T1000 (cell line): ENCODE measurements around the gene NUP50.

ENCODE experiments used
- DNase-seq: peaks from one replicate; lab custom pipeline; 2025; ENCODE audit warnings: mixed read lengths; lab: John Stamatoyannopoulos, UW

NUP50 gene

DNA sequence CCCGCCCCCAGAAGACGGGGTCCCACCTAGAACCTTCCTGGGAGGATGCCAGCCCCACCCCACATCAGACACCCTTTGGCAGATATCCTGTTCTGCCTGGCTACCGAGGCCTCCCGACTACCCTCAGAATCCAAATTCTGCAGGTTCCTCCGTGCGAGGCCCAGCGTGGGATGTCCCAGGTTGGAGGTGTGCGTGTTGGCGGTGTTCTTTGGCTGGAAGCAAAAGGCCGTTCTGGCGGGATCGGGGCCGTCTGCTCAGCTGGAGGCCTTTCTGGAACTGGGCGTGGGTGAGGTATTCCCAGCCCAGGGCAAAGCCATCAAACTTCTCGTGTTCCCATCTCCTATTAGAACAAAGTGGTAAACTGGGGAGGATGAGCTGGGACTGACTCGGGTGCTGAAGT, 32.6 kb downstream of the NUP50 start:
- no peak for DNase-seq

DNA sequence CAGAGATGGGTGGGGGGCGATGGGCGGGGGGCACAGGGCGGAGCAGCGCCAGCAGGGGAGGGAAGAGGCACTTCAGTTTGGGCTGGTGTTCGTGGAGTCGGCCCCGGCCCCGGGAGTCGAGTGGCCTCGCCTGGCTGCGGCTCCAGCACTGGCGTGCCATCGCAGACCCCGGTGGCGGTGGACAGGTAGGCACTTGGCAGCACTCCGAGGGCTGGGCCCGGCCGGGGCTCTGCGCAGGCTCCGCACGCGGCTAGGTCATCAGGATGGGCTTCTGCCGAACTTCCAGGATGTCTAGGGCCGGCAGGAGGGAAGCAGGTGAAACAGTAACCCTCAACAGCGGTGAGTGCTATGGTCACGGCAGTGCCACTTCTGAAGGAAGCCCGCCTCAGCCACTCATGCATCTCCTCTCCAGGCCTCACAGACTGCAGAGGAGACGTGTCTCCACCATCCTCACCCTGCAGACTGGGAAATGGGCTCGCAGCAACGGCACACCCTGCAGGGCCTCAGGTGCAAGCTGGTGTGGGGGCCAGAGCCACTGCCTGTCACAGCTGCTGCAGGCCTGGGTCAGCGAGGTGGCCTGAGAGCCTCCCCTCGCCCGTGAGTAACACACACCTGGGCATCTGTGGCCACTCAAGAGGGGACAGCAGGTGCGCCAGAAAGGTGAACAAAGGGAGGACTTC, 33.3 kb downstream of the NUP50 start:
- no peak for DNase-seq

- no peak for DNase-seq
Observed at GRCh38 chr22:45197606-45198462, 34.1 kb downstream of the NUP50 start.

- DNase-seq, result no peak
Observed at GRCh38 chr22:45198463-45198795, 34.7 kb downstream of the NUP50 start.

DNA sequence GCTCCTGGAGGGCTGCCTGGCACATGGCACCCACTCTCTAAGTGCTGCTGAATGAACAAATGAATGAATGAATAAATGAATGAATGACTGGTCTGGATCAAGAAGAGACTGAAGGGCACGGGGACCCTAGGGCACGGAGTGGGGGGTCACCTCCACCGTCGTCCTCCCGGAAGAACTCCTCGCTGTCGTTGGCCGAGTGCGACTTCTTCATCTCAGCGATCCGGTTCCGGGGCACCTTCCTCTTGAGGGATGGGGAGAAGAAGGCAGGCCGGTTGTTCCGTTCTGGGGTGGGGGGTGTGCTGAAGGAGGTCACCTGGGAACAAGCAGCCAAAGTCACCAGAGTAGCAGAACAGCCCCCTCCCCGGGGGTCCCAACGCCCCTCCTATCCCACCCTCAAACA, 36.0 kb downstream of the NUP50 start:
- DNase-seq, result no peak

- no peak for DNase-seq
Observed at GRCh38 chr22:45200230-45200629, 36.5 kb downstream of the NUP50 start.

DNA sequence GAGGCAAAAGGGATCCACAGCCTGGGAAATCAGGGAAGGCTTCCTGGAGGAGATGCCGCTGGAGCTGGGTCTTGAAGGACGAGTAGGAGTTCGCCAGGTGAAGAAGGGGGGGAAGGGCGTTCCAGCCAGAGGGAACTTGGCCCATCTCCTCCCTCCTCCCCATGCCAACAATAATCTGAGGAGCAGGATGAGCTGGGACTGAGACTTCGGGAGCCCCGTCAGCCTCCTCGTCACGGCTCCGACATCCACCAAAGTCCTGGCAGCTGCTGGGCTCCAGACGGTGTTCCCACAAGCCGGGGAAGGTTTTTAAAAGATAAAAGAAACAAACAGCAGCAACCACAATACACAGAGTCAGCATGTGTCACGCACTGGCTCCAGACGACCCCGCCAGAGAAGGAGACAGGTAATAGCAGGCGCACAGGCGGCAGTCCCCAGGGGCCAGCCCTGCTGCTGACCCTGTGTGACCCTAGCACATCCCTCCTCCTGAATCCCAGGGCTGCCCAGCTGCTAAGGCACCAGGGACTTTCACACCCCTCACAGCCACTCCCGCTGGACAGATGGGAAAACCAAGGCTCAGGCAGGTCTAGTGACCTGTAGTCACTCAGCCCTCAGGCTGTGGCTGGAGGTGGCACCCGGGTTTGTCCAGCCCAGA, 37.3 kb downstream of the NUP50 start:
- peak; percentile 37 for DNase-seq

DNA sequence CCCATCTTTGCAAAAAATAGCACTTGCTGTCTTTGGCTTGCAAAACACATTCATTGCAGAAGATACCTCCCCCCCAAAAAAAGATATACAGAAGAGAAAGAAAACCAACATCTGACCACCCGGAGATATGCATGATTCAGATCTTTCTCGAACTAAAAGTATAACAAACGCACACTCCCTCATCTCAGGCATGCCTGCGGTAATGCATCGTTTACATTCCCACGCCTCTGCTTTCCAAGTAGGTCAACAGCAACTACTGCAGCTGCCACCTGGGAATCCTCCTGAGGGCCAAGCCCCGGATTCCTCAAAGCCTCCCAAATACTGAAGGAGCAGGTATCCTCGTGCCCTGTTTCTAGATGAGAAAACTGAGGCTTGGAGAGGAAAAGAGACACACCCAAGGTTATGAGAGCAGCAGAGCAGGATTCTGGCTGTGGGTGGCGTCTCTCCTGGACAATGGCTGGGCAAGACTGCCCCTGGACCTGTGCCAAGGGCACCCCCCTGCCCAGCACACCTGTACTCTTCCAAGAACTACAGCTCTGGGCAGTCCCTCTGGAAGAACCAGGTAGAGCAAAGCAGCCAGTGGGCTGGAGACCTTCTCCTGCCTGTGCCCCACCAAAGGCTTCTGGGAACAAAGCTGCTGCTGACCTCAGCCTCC, 38.1 kb downstream of the NUP50 start:
- DNase-seq, result no peak

DNA sequence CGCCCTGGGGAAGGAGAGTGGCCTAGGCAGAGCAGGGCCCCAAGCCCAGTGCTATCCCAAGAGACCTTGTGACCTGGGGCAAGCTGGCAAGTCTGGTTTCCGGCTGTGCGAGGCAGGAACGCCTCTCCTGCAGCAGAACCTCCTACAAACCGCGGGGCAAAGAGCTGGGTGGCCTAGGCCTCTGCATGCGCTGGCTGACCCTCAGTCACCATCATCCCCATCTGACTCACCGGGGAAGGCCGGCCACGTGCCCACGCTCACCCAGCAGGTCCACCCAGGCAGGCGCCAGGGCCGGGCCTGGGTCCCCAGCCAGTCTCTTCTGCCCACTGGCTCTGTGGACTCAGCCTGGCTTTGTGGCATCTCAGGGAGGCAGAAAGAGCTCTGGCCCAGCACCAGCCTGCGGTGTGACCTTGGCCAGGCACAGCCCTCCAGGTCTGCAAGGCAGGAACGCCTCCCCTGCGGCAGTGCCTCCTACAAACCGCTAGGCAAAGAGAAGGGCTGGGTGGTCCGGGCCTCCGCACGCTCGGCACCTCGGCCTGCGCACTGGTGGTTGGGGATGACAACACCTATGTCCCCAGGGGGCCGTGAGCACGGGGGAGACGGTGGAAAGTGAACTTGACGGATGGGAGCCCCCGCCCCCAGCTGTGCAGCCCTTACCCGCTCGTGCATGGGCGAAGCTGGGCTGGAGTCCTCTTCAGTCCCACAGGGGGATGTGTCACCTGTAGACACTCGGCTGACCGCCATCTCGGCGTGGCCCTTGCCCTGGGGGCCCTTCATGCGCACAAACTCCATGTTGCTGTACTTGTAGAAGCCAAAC, 38.8 kb downstream of the NUP50 start:
- DNase-seq, result no peak

DNA sequence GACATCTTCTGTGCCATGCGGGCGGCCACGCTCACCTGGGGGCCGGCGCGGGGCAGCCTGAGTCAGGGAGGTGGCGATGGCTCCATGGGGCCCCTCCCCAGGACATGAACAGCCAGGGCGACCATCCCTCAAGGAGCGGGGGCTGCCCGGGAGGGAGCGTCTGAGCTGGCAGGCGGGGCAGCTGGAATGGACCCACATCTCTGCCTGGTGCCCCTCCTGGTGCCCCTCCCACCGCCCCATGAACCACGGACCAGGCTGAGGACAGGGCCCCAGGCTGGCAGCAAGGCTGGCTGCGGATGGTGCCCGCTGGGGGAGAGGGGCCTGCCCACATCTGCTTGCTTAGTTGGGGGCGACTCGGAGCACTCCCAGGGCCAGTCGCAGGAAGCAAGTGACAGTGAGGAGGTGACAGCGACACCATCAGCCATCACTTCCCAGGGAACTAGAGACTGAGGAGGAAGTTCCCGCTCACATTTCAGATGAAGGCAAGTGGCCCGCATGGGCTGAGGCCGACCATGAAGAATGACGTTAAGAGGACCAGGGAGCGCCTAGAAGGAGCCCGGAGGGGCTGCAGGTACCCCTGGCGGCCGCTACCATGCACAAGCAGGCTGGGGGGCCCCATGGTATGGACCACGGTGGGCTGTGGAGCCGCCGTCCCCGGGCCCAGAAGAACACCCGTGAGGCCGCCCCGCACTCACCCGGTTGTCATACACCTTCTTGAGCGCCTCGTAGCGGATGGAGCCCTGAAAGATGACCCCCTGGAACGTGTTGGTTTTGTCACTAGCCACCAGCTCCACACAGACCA, 39.6 kb downstream of the NUP50 start:
- DNase-seq, result no peak

GRCh38 chr22:45204241-45204640, 40.5 kb downstream of the NUP50 start:
- no peak for DNase-seq

DNA sequence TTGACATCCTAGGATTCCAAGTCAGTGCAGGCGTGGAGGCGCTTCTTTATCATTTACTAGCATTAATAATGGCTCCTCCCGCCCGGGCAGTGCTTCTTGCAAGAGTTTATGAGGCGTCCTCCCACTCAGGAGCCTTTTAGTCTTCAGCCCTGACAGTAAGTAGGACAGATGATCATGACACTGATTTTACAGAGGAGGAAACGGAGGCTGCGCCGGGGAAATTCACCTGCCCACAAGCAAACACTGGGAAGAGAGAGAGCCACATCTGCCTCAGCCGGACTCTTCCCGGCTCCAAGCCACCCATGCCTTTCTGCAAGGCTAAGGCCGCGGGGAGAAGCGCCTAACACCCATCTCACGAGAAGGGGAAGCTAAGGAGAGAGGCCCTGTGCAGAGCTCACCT, 41.1 kb downstream of the NUP50 start:
- DNase-seq, result no peak

DNA sequence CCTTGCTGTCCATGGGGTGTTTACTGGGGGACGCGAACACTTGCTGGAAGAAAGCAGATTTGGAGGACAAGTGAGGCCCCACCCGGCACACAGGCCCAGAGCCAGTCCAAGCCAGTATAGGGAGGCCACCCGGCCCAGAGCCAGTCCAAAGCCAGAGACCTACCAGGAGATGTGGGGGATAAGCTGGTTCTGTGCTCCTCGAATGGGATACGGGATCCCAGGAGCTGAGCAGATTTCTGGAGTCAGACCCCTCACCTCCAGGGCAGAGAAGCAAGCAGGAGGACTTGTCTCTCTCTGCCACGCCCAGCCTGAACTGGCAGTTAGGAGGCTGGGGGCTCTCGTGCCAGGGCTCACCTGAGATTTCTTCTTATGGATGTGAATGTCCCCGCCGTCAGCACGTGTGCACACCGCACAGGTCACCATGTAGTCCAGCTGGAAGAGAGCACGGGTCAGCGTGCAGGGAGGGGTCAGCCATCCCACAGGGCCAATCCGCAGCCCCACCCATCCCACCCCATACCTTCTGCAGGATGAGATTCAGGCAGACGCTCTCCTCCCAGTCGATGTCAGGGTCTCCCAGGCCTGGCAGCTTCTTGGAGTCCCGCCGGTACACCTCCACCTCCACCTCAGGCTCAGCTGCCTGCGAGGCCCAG, 41.7 kb downstream of the NUP50 start:
- no peak for DNase-seq

DNA sequence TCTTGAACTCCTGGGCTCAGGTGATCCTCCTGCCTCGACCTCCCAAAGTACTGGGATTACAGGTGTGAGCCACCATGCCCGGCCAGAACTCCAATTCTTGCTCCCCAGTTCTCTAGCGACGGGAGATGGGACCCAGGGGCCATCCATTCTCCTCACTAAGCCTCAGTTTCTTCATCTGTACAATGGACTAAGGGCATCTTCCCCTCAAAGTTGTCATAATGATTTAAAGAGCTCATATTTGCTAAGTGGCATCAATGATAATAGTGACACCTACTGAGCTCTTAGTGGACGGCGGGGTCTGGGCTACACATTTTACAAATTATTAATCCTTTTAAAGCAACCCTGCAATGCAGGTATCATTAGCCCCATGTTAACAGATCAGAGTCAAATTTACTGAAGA, 42.5 kb downstream of the NUP50 start:
- DNase-seq, result no peak

GRCh38 chr22:45207533-45207932, 43.8 kb downstream of the NUP50 start:
- no peak for DNase-seq

GRCh38 chr22:45207981-45208664, 44.4 kb downstream of the NUP50 start:
- DNase-seq, result no peak

- no peak for DNase-seq
Observed at GRCh38 chr22:45208696-45208992, 44.9 kb downstream of the NUP50 start.

GRCh38 chr22:45208993-45209838, 45.5 kb downstream of the NUP50 start:
- DNase-seq, result no peak

DNA sequence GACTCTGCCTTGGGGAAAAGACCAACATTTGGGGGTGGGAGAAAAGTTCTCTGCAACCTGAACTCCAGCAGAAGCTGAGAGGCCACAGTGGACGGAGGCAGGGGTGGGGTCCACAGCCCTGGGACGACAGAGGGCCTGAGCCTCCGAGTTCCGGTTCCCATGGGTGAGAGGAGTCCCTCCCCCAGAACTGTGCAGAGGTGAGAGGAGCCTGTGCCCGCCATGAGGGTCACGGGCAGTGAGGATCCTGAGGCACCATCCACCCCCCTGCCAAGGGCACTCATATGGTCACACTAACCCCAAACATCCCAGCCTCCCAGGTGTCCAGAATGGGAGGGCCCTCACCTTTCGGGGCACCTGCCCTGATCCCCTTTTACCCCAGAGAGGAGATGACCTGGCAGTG, 46.4 kb downstream of the NUP50 start:
- no peak for DNase-seq
